ENCODE measurements around the gene DLG2. TPM values are rescaled to one million over a fixed set of nuclear protein-coding genes. Genes with fewer than 3 reads are reported as not detected.

DLG2 gene
- total RNA-seq, 1 experiment from 2014 or later, result 17.5 TPM

DNA sequence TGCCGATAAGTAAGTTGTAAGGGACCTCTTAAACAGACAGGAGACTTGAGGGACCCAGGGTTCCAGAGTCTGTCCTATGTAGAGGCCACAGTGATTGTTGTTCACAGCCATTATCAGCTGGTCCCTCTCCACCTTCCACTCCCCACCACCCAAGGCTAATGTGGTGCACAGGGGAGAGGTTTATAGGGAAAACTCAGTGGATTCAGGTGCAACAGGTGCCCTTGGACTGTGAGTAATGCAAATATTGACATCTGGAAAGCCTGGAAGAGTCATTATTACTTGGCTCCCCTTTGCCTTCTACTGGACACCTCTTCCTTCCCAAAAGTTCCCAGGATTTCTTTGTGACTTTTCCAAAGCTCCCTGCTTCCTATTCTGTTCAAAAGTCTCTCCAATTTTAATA lies 1899.9 kb downstream of the DLG2 start:
- CTCF ChIA-PET, result no interaction called here
- no peak for TF ChIP-seq ZNF263 (CRISPR knock-in tag; IDR thresholded peaks at IDR 0.05; ENCODE audit: low read depth)
- no peak for TF ChIP-seq EMX1 (CRISPR knock-in tag; IDR thresholded peaks at IDR 0.05)
- TF ChIP-seq ATF3 (CRISPR knock-in tag; conservative IDR thresholded peaks at IDR 0.05), result no peak
- no peak for TF ChIP-seq CREM (CRISPR knock-in tag; IDR thresholded peaks at IDR 0.05)
- TF ChIP-seq ZNF317 (CRISPR knock-in tag; IDR thresholded peaks at IDR 0.05; ENCODE audit: borderline replicate concordance, low read depth), result no peak
- TF ChIP-seq NFATC4 (CRISPR knock-in tag; IDR thresholded peaks at IDR 0.05), result no peak
- no peak for TF ChIP-seq PRRX2 (CRISPR knock-in tag; IDR thresholded peaks at IDR 0.05)
- TF ChIP-seq SMAD3 (CRISPR knock-in tag; IDR thresholded peaks at IDR 0.05; ENCODE audit: borderline replicate concordance), result no peak
- TF ChIP-seq ETV6 (CRISPR knock-in tag; IDR thresholded peaks at IDR 0.05), result no peak
- POLR2A ChIA-PET, result no interaction called here

DNA sequence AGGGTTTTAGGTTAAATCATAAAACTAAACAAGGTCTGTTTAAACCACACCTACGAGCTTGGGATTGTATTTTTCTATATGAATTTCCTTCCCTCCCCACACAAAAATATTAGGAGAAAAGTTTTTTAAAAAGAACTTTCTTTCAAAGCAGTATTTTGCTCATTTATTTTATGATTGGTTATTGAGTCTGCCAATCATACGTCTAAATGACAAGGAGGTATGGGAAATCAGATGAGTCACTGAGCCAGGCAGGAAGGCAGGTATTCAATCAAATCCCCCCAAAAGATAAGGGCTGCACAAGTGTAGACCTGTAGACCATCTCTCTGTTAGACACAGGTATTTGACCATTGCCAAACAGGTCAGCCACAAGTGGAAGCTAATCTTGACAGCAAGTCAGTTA lies 1900.8 kb downstream of the DLG2 start:
- TF ChIP-seq NR1H2 (CRISPR knock-in tag; IDR thresholded peaks at IDR 0.05), result no peak
- TF ChIP-seq RELA (CRISPR knock-in tag; IDR thresholded peaks at IDR 0.05; ENCODE audit: borderline replicate concordance), result no peak
- TF ChIP-seq ZNF416 (CRISPR knock-in tag; IDR thresholded peaks at IDR 0.05), result no peak
- no peak for TF ChIP-seq CDX4 (CRISPR knock-in tag; IDR thresholded peaks at IDR 0.05; ENCODE audit: borderline replicate concordance)
- TF ChIP-seq ELF4 (CRISPR knock-in tag; IDR thresholded peaks at IDR 0.05; ENCODE audit: low read depth), result no peak
- TF ChIP-seq, protein P1, sequence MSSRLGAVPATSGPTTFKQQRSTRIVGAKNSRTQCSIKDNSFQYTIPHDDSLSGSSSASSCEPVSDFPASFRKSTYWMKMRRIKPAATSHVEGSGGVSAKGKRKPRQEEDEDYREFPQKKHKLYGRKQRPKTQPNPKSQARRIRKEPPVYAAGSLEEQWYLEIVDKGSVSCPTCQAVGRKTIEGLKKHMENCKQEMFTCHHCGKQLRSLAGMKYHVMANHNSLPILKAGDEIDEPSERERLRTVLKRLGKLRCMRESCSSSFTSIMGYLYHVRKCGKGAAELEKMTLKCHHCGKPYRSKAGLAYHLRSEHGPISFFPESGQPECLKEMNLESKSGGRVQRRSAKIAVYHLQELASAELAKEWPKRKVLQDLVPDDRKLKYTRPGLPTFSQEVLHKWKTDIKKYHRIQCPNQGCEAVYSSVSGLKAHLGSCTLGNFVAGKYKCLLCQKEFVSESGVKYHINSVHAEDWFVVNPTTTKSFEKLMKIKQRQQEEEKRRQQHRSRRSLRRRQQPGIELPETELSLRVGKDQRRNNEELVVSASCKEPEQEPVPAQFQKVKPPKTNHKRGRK (CRISPR knock-in tag; IDR thresholded peaks at IDR 0.05; ENCODE audit: borderline replicate concordance), result no peak
- no peak for TF ChIP-seq FOXK1 (CRISPR knock-in tag; IDR thresholded peaks at IDR 0.05)
- TF ChIP-seq ZNF121 (CRISPR knock-in tag; IDR thresholded peaks at IDR 0.05), result no peak
- TF ChIP-seq NFYB (CRISPR knock-in tag; conservative IDR thresholded peaks at IDR 0.05; ENCODE audit: low read depth), result no peak
- no peak for TF ChIP-seq ZMAT4 (CRISPR knock-in tag; IDR thresholded peaks at IDR 0.05)
- TF ChIP-seq PRRX2 (CRISPR knock-in tag; IDR thresholded peaks at IDR 0.05), result no peak
- no peak for TF ChIP-seq IRF1 (CRISPR knock-in tag; IDR thresholded peaks at IDR 0.05)
- TF ChIP-seq CREM (CRISPR knock-in tag; IDR thresholded peaks at IDR 0.05), result no peak
- TF ChIP-seq ZBTB43 (CRISPR knock-in tag; IDR thresholded peaks at IDR 0.05), result no peak
- TF ChIP-seq ARID4B (CRISPR knock-in tag; IDR thresholded peaks at IDR 0.05; ENCODE audit: borderline replicate concordance), result no peak
- TF ChIP-seq TCF7 (CRISPR knock-in tag; IDR thresholded peaks at IDR 0.05; ENCODE audit: low read depth), result no peak
- no peak for TF ChIP-seq NFE2L1 (CRISPR knock-in tag; IDR thresholded peaks at IDR 0.05)
- H3K4me3 Mint-ChIP-seq, result no peak overlapping the region
- ATAC-seq, result no peak
- H3K27me3 Mint-ChIP-seq (ENCODE audit: low read depth), result no peaks in the 10 kb centered on the region
- peaks cover 50% of the 10 kb centered on the region for H3K4me1 Mint-ChIP-seq
- peak overlapping the region; percentile 42; the same call in 1 of the 2 replicates for H3K27ac Mint-ChIP-seq
- ChIA-PET CTCF (interaction anchor here (1.5 to 3.5 kb wide), 3 partner anchors 110 to 433 kb away, joined by 3 to 27 read pairs (median 5); no protein-coding TSS in a partner anchor), POLR2A (interaction anchor here (1.1 kb wide), 1 partner anchor 440 kb away, joined by 4 read pairs; the partner anchor contains the start of gene CCDC90B)
- no peak for DNase-seq (ENCODE audit: low spot score)
- H3K9me3 Mint-ChIP-seq, result 0 out of 2 replicates have a peak, but pooled peaks cover 3% of the 10 kb centered on the region
- H3K36me3 Mint-ChIP-seq, result no peaks in the 10 kb centered on the region

More for the DNA sequence above, 1899.9 kb downstream of the DLG2 start:
- Mint-ChIP-seq H3K4me3 (no peak overlapping the region), H3K36me3 (no peaks in the 10 kb centered on the region), H3K27ac (no peak overlapping the region), H3K4me1 (peaks cover 42% of the 10 kb centered on the region), H3K27me3 (ENCODE audit: low read depth) (no peaks in the 10 kb centered on the region), H3K9me3 (0 out of 2 replicates have a peak, but pooled peaks cover 3% of the 10 kb centered on the region)
- ATAC-seq (no peak), DNase-seq (ENCODE audit: low spot score) (no peak)

Data from WTC11 (cell line).